Measurements from ENCODE around the gene CENPC.
"Not testable (repeated sequence)": the region's sequence is repeated elsewhere in the genome, so short reads cannot be mapped to it uniquely, and the experiment has no call there.

Gene CENPC

GRCh38 chr4:67466751-67467150 is 78.6 kb downstream of the CENPC start:
- TF ChIP-seq CTCF (IDR thresholded peaks at IDR 0.05; ENCODE audit: low read depth, low read length, missing control alignments) = no peak
- no peak overlapping the region for H3K4me3 ChIP-seq (ENCODE audit: low read depth, low read length)
- no peak for DNase-seq (ENCODE audit: low read depth)
- in situ Hi-C loops (cut with HindIII; ENCODE audit: low sequenced_read_pairs) = no loop called here

GRCh38 chr4:67465763-67466052 is 79.6 kb downstream of the CENPC start:
- DNase-seq (ENCODE audit: low read depth) = no peak
- no peak for TF ChIP-seq CTCF (IDR thresholded peaks at IDR 0.05; ENCODE audit: low read depth, low read length, missing control alignments)
- in situ Hi-C loops (cut with HindIII; ENCODE audit: low sequenced_read_pairs) = no loop called here
- no peak overlapping the region for H3K4me3 ChIP-seq (ENCODE audit: low read depth, low read length)

DNA sequence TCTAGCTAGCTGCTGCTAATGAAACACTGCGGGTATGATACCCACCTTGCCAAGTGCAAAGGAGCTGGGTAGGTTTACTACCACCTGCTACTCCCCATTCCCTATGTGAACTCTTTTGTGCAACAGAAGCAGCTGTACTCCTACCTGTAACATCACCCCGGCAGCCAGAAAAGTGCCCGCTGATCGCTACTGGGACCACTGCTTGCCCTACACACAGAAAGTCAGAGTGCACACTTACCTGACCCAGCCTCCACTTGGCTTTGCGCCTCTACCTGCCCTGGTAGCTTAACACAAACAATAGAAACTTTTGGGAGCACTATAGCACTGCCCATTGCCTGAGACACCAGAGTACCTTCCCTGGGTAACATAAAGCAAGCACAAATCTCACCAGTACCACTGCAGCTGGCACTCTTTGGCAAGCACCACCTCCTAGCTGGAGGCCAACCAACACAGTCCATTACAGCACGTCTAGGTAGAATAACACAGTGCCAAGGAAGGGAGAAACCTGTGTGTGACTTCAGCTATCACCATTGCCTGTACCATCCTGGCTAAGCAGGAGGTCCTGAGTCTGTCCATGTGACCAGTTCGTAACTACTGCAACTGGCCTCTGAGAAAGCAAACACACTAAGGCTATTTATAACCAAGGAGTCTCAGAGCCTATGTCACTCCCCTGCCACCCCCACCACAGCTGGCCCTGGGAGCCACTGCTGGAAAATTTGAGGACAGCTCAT is 80.1 kb downstream of the CENPC start:
- no peak overlapping the region for H3K4me3 ChIP-seq (ENCODE audit: low read depth, low read length)
- TF ChIP-seq CTCF (IDR thresholded peaks at IDR 0.05; ENCODE audit: low read depth, low read length, missing control alignments) = no peak
- in situ Hi-C loops (cut with HindIII; ENCODE audit: low sequenced_read_pairs) = no loop called here
- no peak for DNase-seq (ENCODE audit: low read depth)

DNA sequence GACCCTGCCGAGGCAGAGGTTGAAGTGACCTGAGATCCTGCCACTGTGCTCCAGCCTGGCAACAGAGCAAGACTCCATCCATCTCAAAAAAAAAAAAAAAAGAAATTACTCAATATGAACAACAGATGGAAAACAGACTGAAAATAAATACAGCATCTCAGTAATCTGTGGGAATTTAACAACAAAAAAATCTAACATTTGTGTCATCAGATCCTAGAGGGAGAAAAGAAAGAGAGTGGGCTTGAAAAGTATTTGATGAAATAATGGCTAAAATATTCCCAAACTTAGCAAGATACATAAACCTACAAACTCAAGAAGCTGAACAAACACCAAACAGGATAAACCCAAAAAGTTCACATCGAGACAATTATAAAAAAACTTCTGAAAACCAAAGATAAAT is 84.7 kb downstream of the CENPC start:
- TF ChIP-seq CTCF (IDR thresholded peaks at IDR 0.05; ENCODE audit: low read depth, low read length, missing control alignments) = no peak
- DNase-seq (ENCODE audit: low read depth) = no peak
- in situ Hi-C loops (cut with HindIII; ENCODE audit: low sequenced_read_pairs) = no loop called here
- H3K4me3 ChIP-seq (ENCODE audit: low read depth, low read length) = no peak overlapping the region

DNA sequence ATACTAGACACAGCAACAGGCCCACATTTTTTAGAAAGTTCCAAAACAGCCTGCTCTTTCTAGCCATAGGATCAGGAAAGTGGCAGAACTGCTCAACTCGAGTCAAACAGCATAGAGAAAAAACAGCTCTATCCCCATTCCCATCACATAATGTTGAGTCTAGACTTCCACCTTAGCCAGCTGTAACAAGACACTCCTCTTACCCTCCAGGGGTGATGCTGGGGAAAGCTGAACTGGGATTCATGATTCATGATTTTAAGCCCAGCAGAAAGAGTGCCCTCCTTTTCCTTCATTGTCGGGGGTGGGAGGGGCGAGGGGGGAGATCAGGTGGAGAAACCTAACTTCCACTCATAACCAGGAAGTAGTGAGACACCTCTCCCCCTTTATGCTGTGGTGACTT is 86.1 kb downstream of the CENPC start:
- DNase-seq (ENCODE audit: low read depth) = no peak
- no peak overlapping the region for H3K4me3 ChIP-seq (ENCODE audit: low read depth, low read length)
- no peak for TF ChIP-seq CTCF (IDR thresholded peaks at IDR 0.05; ENCODE audit: low read depth, low read length, missing control alignments)
- in situ Hi-C loops (cut with HindIII; ENCODE audit: low sequenced_read_pairs) = no loop called here

DNA sequence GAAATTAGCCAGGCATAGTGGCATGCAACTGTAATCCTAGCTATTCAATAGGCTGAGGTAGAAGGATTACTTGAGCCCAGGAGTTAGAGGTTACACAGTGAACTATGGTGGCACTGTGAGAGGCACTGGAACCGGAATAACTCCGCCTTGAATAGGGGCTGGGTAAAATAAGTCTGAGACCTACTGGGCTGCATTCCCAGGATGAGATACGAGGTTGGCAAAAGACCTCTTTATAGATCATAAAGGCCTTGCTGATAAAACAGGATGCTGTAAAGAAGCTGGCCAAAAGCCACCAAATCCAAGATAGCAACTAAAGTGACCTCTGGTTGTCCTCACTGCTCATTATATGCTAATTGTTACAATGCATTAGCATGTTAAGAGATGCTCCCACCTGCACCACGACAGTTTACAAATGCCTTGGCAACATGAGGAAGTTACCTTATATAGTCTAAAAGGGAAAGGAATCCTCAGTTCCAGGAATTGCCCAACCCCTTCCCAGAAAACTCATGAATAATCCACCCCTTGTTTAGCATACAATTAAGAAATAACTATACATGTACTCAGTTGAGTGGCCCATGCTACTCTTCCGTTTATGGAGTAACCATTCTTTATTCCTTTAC is 88.6 kb downstream of the CENPC start:
- TF ChIP-seq CTCF (IDR thresholded peaks at IDR 0.05; ENCODE audit: low read depth, low read length, missing control alignments) = no peak

DNA sequence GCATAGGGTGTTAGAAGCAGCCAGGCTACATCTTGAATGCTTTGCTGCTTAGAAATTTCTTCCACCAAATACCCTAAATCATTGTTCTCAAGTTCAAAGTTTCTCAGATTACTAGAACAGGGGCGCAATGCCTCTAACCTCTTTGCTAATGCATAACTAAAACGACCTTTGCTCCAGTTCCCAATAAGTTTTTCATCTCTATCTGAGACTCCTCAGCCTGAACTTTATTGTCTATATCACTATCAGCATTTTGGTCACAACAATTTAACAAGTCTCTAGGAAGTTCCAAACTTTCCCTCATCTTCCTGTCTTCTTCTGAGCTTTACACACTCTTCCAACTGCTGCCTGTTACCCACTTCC is 92.5 kb downstream of the CENPC start:
- in situ Hi-C loops (cut with HindIII; ENCODE audit: low sequenced_read_pairs); DNase-seq (ENCODE audit: low read depth); H3K4me3 ChIP-seq (ENCODE audit: low read depth, low read length): not testable (repeated sequence)

More for the DNA sequence above, 88.6 kb downstream of the CENPC start:
- no peak overlapping the region for H3K4me3 ChIP-seq (ENCODE audit: low read depth, low read length)
- in situ Hi-C loops (cut with HindIII; ENCODE audit: low sequenced_read_pairs) = no loop called here
- no peak for DNase-seq (ENCODE audit: low read depth)
